Heart left ventricle (tissue), 16 donors: ENCODE results near the gene TREH. TPM values are rescaled to one million over a fixed set of nuclear protein-coding genes. Genes with fewer than 3 reads are reported as not detected.

ENCODE experiments used
- ATAC-seq, 4 donors: fragments of 200-7000 bp; cut with Tn5 transposase; one replicate each; pipeline ENCODE4 v1.9.1; 2020 to 2022; ENCODE audit warnings: moderate library complexity in 4 of 4, mild to moderate bottlenecking in 3 of 4, moderate number of reproducible peaks in 1 of 4
- DNase-seq, 5 donors: peaks; one replicate each; pipeline ENCODE4 v3.0.0-alpha.2; 2020
- H3K27ac ChIP-seq, 12 donors: fragments of 200-600 bp; sonication (generic) in 4 of 12; one replicate each; pipeline versions ENCODE4 v1.5.0 to v1.8.0; 2016 to 2022; ENCODE audit warnings: mild to moderate bottlenecking in 2 of 12
- H3K27me3 ChIP-seq, 9 donors: fragments of 200-600 bp; sonication (generic) in 2 of 9; one replicate each; pipeline versions ENCODE4 v1.5.1 to v1.8.0; 2016 to 2022; ENCODE audit warnings: mild to moderate bottlenecking in 3 of 9
- H3K36me3 ChIP-seq, 9 donors: fragments of 200-600 bp; sonication (generic) in 2 of 9; one replicate each; pipeline versions ENCODE4 v1.5.0 to v1.8.0; 2018 to 2022; ENCODE audit warnings: mild to moderate bottlenecking in 2 of 9
- H3K4me1 ChIP-seq, 12 donors: fragments of 200-600 bp; sonication (generic) in 4 of 12; one replicate each; pipeline versions ENCODE4 v1.5.0 to v1.8.0; 2016 to 2022; ENCODE audit warnings: mild to moderate bottlenecking in 3 of 12
- H3K4me3 ChIP-seq, 12 donors: fragments of 200-600 bp; sonication (generic) in 4 of 12; one replicate each; pipeline versions ENCODE4 v1.5.0 to v1.8.0; 2017 to 2022; ENCODE audit warnings: mild to moderate bottlenecking in 9 of 12, moderate library complexity in 4 of 12
- H3K9me3 ChIP-seq, 12 donors: fragments of 200-600 bp; sonication (generic) in 4 of 12; one replicate each; pipeline versions ENCODE4 v1.5.0 to v1.8.0; 2016 to 2022; ENCODE audit warnings: mild to moderate bottlenecking in 1 of 12
- POLR2A ChIP-seq, 2 donors: fragments of 450-650 bp; IDR thresholded peaks; one replicate each; pipeline ENCODE4 v1.6.1; 2017; ENCODE audit warnings: antibody characterized with exemption in 2 of 2, mild to moderate bottlenecking in 2 of 2, moderate library complexity in 2 of 2
- WGBS, 4 donors: extraction: QIAGEN DNeasy Blood & Tissue Kit in 2 of 4; methylation state at CpG; one replicate each; pipeline versions ENCODE4 v1.1.5 to v1.1.7; 2013 to 2018; 5-methylcytosine and 5-hydroxymethylcytosine counted together
- intact Hi-C, 10 donors: fragments of 100-400 bp; cut with DNase I; formaldehyde crosslinking; loops; one replicate each; pipeline versions ENCODE4 v1.11.1 to v1.14.2; 2022
- polyA plus RNA-seq, 2 donors: library from polyadenylated mRNA; stranded (reverse); fragments of 200-250 nt; gene quantifications; one replicate each; pipeline ENCODE4 v1.2.3, GENCODE V29; 2013
- total RNA-seq, 9 donors: library from RNA; depleted of rRNA in 2 of 9; stranded (reverse); fragments of >200 nt in 2 of 9; fragmentation: NEBNext Ultra II Directional in 3 of 9; extraction: Animal tissue kit (Norgen Biotek cat#: 25700) in 3 of 9; gene quantifications; one replicate each; pipeline versions ENCODE4 v1.1.0 to v1.2.4, GENCODE V29; 2016 to 2023
- TF ChIP-seq, protein P1 (sequence below), 12 donors: fragments of 200-600 bp; sonication (generic) in 4 of 12; IDR thresholded peaks; one replicate each; pipeline versions ENCODE4 v1.5.0 to v1.8.0; 2018 to 2022; ENCODE audit warnings: antibody characterized with exemption in 12 of 12, mild to moderate bottlenecking in 5 of 12
- donor health status: ischemic (EF 13 %, LVEDD 7.1; RV severe dilation, severe dysfunction).
- donor health status: healthy with polysubstance abuse.
- donor health status: DM: no; HTN: yes; CAD: no.
- donor health status: DM: no; HTN: no; CAD: no.
- donor health status: ischemic (EF 25% LVEDD 6.9; RV normal size, moderate dysfunction).
- donor health status: ischemic (EF 25% LVEDD 5.7; RV mildly dilated, moderate dysfunction).
- donor health status: healthy.
- donor health status: DM: yes; HTN: yes; CAD: no.
- donor health status: ischemic (EF 35%, LVEDD 5.7; RV mildly dilated, moderate dysfunction).
- donor health status: nonischemic (EF 11% LVEDD 7.7; RV severe dilation, severe dysfunction).
- donor health status: DM: yes; HTN: yes; CAD: no.
- donor health status: PGD.
- donor health status: ischemic (EF 29% LVEDD 5.4; RV normal size, mild dysfunction).
- donor health status: nonischemic (EF 23%, LVEDD 6.1; RV moderate dilation, normal function).

TREH gene
- total and polyA plus RNA-seq, 11 donors, result 0.17 to 1.7 TPM; not detected in 9

DNA sequence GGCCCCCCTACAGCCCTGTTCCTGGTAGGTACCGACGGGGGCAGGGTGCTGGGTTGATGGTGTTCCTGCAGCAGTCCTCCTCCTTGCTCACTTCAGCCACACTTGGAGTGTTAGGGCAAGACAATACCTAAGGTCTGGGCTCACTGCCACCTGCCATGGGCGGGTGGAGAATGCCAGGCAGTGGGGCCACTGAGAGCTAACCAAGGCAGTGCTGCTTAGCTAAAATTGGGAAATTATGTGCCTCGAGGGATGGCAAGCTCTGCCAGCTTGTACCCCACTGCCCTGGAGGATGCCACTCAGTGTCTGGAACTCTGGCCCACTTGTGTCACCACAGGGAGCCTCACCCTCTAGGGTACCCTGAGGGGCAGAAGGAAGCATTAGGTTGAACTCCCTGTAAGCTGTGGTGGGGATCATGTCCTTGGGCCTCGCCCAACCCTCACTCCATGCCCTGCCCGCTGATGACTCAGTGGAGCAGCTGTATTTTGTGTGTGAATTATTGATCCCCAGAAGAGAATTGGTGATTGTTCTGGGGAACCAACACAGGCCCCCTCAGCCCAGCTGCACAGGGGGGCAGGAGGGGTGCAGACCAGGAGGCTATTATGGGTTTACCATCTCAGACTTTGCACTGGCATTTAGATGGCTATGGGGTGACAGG lies 54.3 kb downstream of the TREH start:
- H3K4me3 ChIP-seq, result no peak overlapping the region
- H3K27me3 ChIP-seq, result no peaks in the 10 kb centered on the region
- ATAC-seq (no peak), DNase-seq (peak in 2 of 5 donors; percentile 12)
- peaks cover 4 to 79% (median 58%) of the 10 kb centered on the region in 9 donors for H3K36me3 ChIP-seq
- no peaks in the 10 kb centered on the region for H3K9me3 ChIP-seq
- TF ChIP-seq, protein P1, sequence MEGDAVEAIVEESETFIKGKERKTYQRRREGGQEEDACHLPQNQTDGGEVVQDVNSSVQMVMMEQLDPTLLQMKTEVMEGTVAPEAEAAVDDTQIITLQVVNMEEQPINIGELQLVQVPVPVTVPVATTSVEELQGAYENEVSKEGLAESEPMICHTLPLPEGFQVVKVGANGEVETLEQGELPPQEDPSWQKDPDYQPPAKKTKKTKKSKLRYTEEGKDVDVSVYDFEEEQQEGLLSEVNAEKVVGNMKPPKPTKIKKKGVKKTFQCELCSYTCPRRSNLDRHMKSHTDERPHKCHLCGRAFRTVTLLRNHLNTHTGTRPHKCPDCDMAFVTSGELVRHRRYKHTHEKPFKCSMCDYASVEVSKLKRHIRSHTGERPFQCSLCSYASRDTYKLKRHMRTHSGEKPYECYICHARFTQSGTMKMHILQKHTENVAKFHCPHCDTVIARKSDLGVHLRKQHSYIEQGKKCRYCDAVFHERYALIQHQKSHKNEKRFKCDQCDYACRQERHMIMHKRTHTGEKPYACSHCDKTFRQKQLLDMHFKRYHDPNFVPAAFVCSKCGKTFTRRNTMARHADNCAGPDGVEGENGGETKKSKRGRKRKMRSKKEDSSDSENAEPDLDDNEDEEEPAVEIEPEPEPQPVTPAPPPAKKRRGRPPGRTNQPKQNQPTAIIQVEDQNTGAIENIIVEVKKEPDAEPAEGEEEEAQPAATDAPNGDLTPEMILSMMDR (IDR thresholded peaks at IDR 0.05), result no peak
- TF ChIP-seq POLR2A (IDR thresholded peaks at IDR 0.05), result no peak
- H3K27ac ChIP-seq, result peak overlapping the region in 1 of 12 donors; percentile 37
- WGBS, 4 donors, result 63 to 95% (median 80%) methylated on average over 4 to 6 of the region's 6 CpGs
- H3K4me1 ChIP-seq, result peaks cover 11 to 85% (median 68%) of the 10 kb centered on the region in 12 donors
- intact Hi-C loops, result no loop called here

GRCh38 chr11:118623269-118623655 lies 56.2 kb downstream of the TREH start:
- DNase-seq (peak in 4 of 5 donors; percentile 42 to 72 (median 61)), ATAC-seq (peak in 1 of 4 donors; percentile 0)
- WGBS, 4 donors, result 19 to 42% (median 39%) methylated on average over 3 to 4 of the region's 4 CpGs
- peak overlapping the region in 1 of 12 donors; percentile 66 for H3K4me3 ChIP-seq
- TF ChIP-seq, protein P1 (IDR thresholded peaks at IDR 0.05), result no peak
- TF ChIP-seq POLR2A (IDR thresholded peaks at IDR 0.05), result no peak
- no peaks in the 10 kb centered on the region for H3K9me3 ChIP-seq
- H3K27ac ChIP-seq, result peak overlapping the region in 11 of 12 donors; percentile 82 to 99 (median 93)
- H3K27me3 ChIP-seq, result no peaks in the 10 kb centered on the region
- intact Hi-C loops, result loop anchor here in 2 of 10 donors (5.0 kb wide), 2 partner anchors 34 to 51 kb away; partner anchors contain the start of gene ARCN1 (in 1 of the 2)
- H3K4me1 ChIP-seq, result peaks cover 11 to 85% (median 66%) of the 10 kb centered on the region in 12 donors
- H3K36me3 ChIP-seq, result peaks cover 0 to 65% (median 41%) of the 10 kb centered on the region in 9 donors

DNA sequence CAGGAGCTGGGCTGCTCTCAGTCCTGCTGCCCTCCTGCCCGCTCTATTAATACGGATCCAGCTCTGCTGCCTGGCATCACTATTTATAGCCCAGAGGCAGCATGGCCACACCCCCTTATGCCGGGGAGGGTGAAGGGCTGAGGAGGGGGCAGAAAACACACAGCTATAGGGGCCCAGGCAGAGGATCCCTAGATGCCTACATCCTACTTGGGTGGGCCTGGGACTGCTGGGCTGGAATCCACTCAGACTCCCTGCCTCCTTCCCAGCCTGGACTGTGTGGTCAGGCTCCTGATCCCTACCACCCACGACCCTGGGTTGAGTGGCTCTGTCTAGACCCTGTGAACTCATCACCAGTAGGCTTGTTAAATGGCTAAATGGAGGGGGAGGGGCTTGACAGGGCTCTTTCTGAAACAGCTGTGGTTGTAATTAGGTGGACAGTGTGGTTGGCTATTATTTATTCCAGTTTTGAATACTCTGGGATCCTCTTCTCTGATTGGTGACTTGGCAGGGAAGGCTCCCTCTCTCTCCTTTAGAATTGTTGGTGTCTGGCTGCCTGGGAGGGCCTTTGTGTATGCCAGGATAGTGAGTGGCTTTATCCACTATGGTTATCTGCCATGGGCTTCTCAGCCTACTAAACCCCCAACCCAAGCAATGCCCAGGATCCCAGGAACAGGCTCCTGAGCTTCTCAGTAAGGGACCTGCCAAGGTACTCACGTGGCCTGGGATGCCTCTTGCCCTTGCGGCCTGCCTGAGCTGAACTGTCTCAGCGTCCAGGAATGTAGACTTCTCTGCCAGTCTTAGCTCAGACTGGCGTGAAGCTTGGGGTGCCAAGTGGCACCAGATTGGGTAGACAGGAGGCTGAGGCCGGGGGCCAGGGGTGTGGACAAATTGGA lies 56.8 kb downstream of the TREH start:
- H3K36me3 ChIP-seq, result peaks cover 0 to 62% (median 36%) of the 10 kb centered on the region in 9 donors
- no peaks in the 10 kb centered on the region for H3K9me3 ChIP-seq
- WGBS, 4 donors, result 31 to 45% (median 36%) methylated on average over 8 to 9 of the region's 9 CpGs
- H3K27me3 ChIP-seq, result no peaks in the 10 kb centered on the region
- intact Hi-C loops, result loop anchor here in 2 of 10 donors (5.0 kb wide), 2 partner anchors 35 to 50 kb away; partner anchors contain the start of gene ARCN1 (in 1 of the 2)
- peak; percentile 68 to 88 (median 77) for DNase-seq
- TF ChIP-seq POLR2A (IDR thresholded peaks at IDR 0.05), result peak in 1 of 2 donors; percentile 56
- TF ChIP-seq, protein P1 (IDR thresholded peaks at IDR 0.05), result no peak
- H3K4me1 ChIP-seq, result peaks cover 11 to 85% (median 67%) of the 10 kb centered on the region in 12 donors
- ATAC-seq, result peak; percentile 31 to 56 (median 45)
- peak overlapping the region in 11 of 12 donors; percentile 36 to 76 (median 61) for H3K4me3 ChIP-seq
- peak overlapping the region; percentile 80 to 99 (median 91) for H3K27ac ChIP-seq
